Upper lobe of left lung (tissue), 4 donors: Measurements from ENCODE around the gene RIPOR2.

ENCODE experiments used
- CTCF ChIP-seq, 6 experiments: fragments of 450-650 bp in 4 of 6; fragments of 200-600 bp in 2 of 6; sonication (generic) in 2 of 6; IDR thresholded peaks; one replicate each; pipeline ENCODE4 v1.5.1; 2016 to 2019; ENCODE audit warnings: antibody characterized with exemption in 6 of 6
- EP300 ChIP-seq, 4 donors: sonication (generic); formaldehyde crosslinking; IDR thresholded peaks; one replicate each; pipeline ENCODE4 v1.5.1; 2017; ENCODE audit warnings: antibody characterized with exemption in 4 of 4, control low read depth in 2 of 4
- POLR2A ChIP-seq, 4 donors: fragments of 450-650 bp; IDR thresholded peaks; one replicate each; pipeline ENCODE4 v1.5.1; 2016 to 2017; ENCODE audit warnings: antibody characterized with exemption in 4 of 4, mild to moderate bottlenecking in 2 of 4
- POLR2AphosphoS5 ChIP-seq, 2 donors: sonication (generic); formaldehyde crosslinking; IDR thresholded peaks; one replicate each; pipeline ENCODE4 v1.5.1; 2017; ENCODE audit warnings: antibody characterized with exemption in 2 of 2

GRCh38 chr6:24755279-24755678 lies 180.5 kb downstream of the RIPOR2 start:
- TF ChIP-seq POLR2A (IDR thresholded peaks at IDR 0.05) (no peak), CTCF (IDR thresholded peaks at IDR 0.05) (no peak), POLR2AphosphoS5 (IDR thresholded peaks at IDR 0.05) (no peak), EP300 (IDR thresholded peaks at IDR 0.05) (no peak)
